Hepatocyte (in vitro differentiated cells): ENCODE results near the gene CD300LB. TPM values are rescaled to one million over a fixed set of nuclear protein-coding genes. Genes with fewer than 3 reads are reported as not detected.

ENCODE experiments used
- DNase-seq: peaks from one replicate; pipeline ENCODE4 v3.0.0-alpha.2; 2016; ENCODE audit warnings: low spot score
- H2AFZ ChIP-seq: fragments of 200-600 bp; sonication (generic); 2 replicates; pipeline ENCODE4 v1.6.0; 2016; ENCODE audit warnings: antibody characterized with exemption, mild to moderate bottlenecking
- H3K27ac ChIP-seq: fragments of 200-600 bp; sonication (generic); 2 replicates; pipeline ENCODE4 v1.5.1; 2016; ENCODE audit warnings: mild to moderate bottlenecking
- H3K27me3 ChIP-seq: fragments of 200-600 bp; sonication (generic); 2 replicates; pipeline ENCODE4 v1.6.1; 2016
- H3K36me3 ChIP-seq: fragments of 200-600 bp; sonication (generic); replicated peaks from 2 replicates; pipeline ENCODE4 v1.5.1; 2016; ENCODE audit warnings: low read depth; ENCODE audit not compliant: insufficient read depth
- H3K4me1 ChIP-seq: fragments of 200-600 bp; sonication (generic); 2 replicates; pipeline ENCODE4 v1.5.1; 2016; ENCODE audit warnings: mild to moderate bottlenecking, moderate library complexity; ENCODE audit not compliant: insufficient read depth
- H3K4me2 ChIP-seq: fragments of 200-600 bp; sonication (generic); 2 replicates; pipeline ENCODE4 v1.6.0; 2016
- H3K4me3 ChIP-seq: fragments of 200-600 bp; sonication (generic); 2 replicates; pipeline ENCODE4 v1.5.1; 2016; ENCODE audit warnings: mild to moderate bottlenecking
- H3K79me2 ChIP-seq: fragments of 200-600 bp; sonication (generic); 2 replicates; pipeline ENCODE4 v1.6.0; 2017; ENCODE audit warnings: mild to moderate bottlenecking
- H3K9me2 ChIP-seq: fragments of 200-600 bp; sonication (generic); replicated peaks from 2 replicates; pipeline ENCODE4 v1.6.0; 2017; ENCODE audit warnings: mild to moderate bottlenecking; ENCODE audit not compliant: insufficient read depth
- H3K9me3 ChIP-seq: fragments of 200-600 bp; sonication (generic); 2 replicates; pipeline ENCODE4 v1.5.1; 2016; ENCODE audit warnings: low read depth, mild to moderate bottlenecking
- H4K20me1 ChIP-seq: fragments of 200-600 bp; sonication (generic); 2 replicates; pipeline ENCODE4 v1.6.0; 2016; ENCODE audit warnings: mild to moderate bottlenecking; ENCODE audit not compliant: insufficient read depth, poor library complexity, severe bottlenecking
- CTCF ChIP-seq: fragments of 200-600 bp; sonication (generic); IDR thresholded peaks from 2 replicates; pipeline ENCODE4 v1.5.1; 2016; ENCODE audit warnings: antibody characterized with exemption, mild to moderate bottlenecking; ENCODE audit not compliant: poor library complexity
- EZH2 ChIP-seq: fragments of 200-600 bp; sonication (generic); IDR thresholded peaks from 2 replicates; pipeline ENCODE4 v1.6.1; 2016; ENCODE audit warnings: antibody characterized with exemption, mild to moderate bottlenecking, borderline replicate concordance
- EZH2phosphoT487 ChIP-seq: fragments of 200-600 bp; sonication (generic); IDR thresholded peaks from one replicate; pipeline ENCODE4 v1.6.1; 2018; ENCODE audit warnings: antibody characterized with exemption, mild to moderate bottlenecking, low read depth, moderate library complexity; ENCODE audit not compliant: unreplicated experiment, severe bottlenecking
- WGBS: methylation state at CpG from one replicate; pipeline ENCODE4 v1.1.6; 2016; ENCODE audit warnings: low lambda C conversion rate; ENCODE audit errors: missing lambda C conversion rate; 5-methylcytosine and 5-hydroxymethylcytosine counted together
- polyA plus RNA-seq: library from polyadenylated mRNA; unstranded; fragments of >200 nt; fragmentation: Nextera tagmentation; extraction: Ambion mirVana; gene quantifications from 2 replicates; pipeline ENCODE4 v1.2.1, GENCODE V29; 2016
- total RNA-seq: library from RNA; depleted of rRNA; stranded (reverse); fragments of >200 nt; gene quantifications from 2 replicates; pipeline ENCODE4 v1.2.3, GENCODE V29; 2014

Gene CD300LB
- total and polyA plus RNA-seq, 2 experiments from 2014 or later: not detected

GRCh38 chr17:74515941-74516340 is 15.3 kb downstream of the CD300LB start:
- Histone ChIP-seq H4K20me1 (no peaks in the 10 kb centered on the region), H3K4me3 (no peak overlapping the region), H3K36me3 (no peaks in the 10 kb centered on the region), H3K27me3 (no peaks in the 10 kb centered on the region), H2AFZ (no peak overlapping the region), H3K27ac (no peak overlapping the region), H3K4me1 (no peaks in the 10 kb centered on the region), H3K9me3 (no peaks in the 10 kb centered on the region), H3K79me2 (no peaks in the 10 kb centered on the region), H3K9me2 (no peaks in the 10 kb centered on the region), H3K4me2 (no peak overlapping the region)
- 91% methylated on average over 4 of the region's 4 CpGs for WGBS
- DNase-seq: no peak
- TF ChIP-seq EZH2phosphoT487 (no peak), CTCF (no peak), EZH2 (no peak)

GRCh38 chr17:74514632-74515334 is 16.5 kb downstream of the CD300LB start:
- Histone ChIP-seq H3K9me2 (no peaks in the 10 kb centered on the region), H3K9me3 (no peaks in the 10 kb centered on the region), H3K4me2 (no peak overlapping the region), H3K27me3 (no peaks in the 10 kb centered on the region), H3K36me3 (no peaks in the 10 kb centered on the region), H2AFZ (no peak overlapping the region), H3K27ac (no peak overlapping the region), H3K4me3 (no peak overlapping the region), H3K4me1 (no peaks in the 10 kb centered on the region), H3K79me2 (no peaks in the 10 kb centered on the region), H4K20me1 (no peaks in the 10 kb centered on the region)
- WGBS: 94% methylated on average over 10 of the region's 10 CpGs
- TF ChIP-seq EZH2 (no peak), CTCF (no peak), EZH2phosphoT487 (no peak)
- no peak for DNase-seq

GRCh38 chr17:74513987-74514631 is 17.2 kb downstream of the CD300LB start:
- Histone ChIP-seq H3K79me2 (no peaks in the 10 kb centered on the region), H3K36me3 (no peaks in the 10 kb centered on the region), H3K27me3 (no peaks in the 10 kb centered on the region), H3K9me3 (no peaks in the 10 kb centered on the region), H4K20me1 (no peaks in the 10 kb centered on the region), H3K4me1 (no peaks in the 10 kb centered on the region), H3K27ac (no peak overlapping the region), H2AFZ (no peak overlapping the region), H3K4me2 (no peak overlapping the region), H3K9me2 (no peaks in the 10 kb centered on the region), H3K4me3 (no peak overlapping the region)
- DNase-seq: peak; percentile 29
- WGBS: 97% methylated on average over 3 of the region's 3 CpGs
- TF ChIP-seq EZH2: no peak
- no peak for TF ChIP-seq EZH2phosphoT487
- TF ChIP-seq CTCF: no peak
